ENCODE data around the gene SVOPL.

The SVOPL gene

GRCh38 chr7:138551102-138551501 is 150.1 kb downstream of the SVOPL start:
- Histone ChIP-seq H3K36me3 (replicated peaks; ENCODE audit: insufficient read depth, low read length) (peaks cover 37% of the 10 kb centered on the region), H3K9me3 (replicated peaks; ENCODE audit: insufficient read depth, low read length) (no peaks in the 10 kb centered on the region), H3K9me2 (replicated peaks; ENCODE audit: insufficient read depth, low read length) (no peaks in the 10 kb centered on the region)

DNA sequence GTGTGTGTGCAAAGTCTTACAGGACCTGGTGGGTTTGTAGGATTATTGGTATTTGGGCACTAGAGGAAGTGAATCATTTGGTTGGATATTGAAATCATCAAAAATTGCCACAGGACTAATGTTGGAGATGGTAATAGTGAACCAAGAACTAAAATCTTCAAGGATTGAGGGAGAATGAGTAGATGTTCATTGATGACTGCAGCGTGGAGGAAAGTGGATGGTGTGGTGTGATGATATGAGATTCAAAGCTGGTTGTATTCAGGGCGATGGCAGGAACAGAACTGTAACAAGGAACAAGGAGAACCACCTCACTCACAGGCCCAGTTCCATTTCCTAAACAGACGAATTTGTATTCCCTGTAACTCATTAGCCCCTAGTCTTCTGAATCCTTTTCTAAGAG is 150.8 kb downstream of the SVOPL start:
- H2AFZ ChIP-seq (ENCODE audit: low read length) = no peak overlapping the region
- H3F3A ChIP-seq (ENCODE audit: insufficient read depth, low read length) = no peaks in the 10 kb centered on the region
- H3K36me3 ChIP-seq (replicated peaks; ENCODE audit: insufficient read depth, low read length) = peaks cover 33% of the 10 kb centered on the region
- no peaks in the 10 kb centered on the region for H4K20me1 ChIP-seq (ENCODE audit: insufficient read depth, low read length)
- no peaks in the 10 kb centered on the region for H3K79me2 ChIP-seq (ENCODE audit: low read length)
- no peak overlapping the region for H3K4me2 ChIP-seq (ENCODE audit: low read depth, low read length)
- H3K9ac ChIP-seq (ENCODE audit: low read length) = no peak overlapping the region
- no peak overlapping the region for H3K27ac ChIP-seq (ENCODE audit: low read length)
- TF ChIP-seq EZH2 (optimal IDR thresholded peaks at IDR 0.05; ENCODE audit: low read depth, low read length) = no peak
- TF ChIP-seq EZH2phosphoT487 (IDR thresholded peaks at IDR 0.05; ENCODE audit: low read length) = no peak
- TF ChIP-seq, protein P1, sequence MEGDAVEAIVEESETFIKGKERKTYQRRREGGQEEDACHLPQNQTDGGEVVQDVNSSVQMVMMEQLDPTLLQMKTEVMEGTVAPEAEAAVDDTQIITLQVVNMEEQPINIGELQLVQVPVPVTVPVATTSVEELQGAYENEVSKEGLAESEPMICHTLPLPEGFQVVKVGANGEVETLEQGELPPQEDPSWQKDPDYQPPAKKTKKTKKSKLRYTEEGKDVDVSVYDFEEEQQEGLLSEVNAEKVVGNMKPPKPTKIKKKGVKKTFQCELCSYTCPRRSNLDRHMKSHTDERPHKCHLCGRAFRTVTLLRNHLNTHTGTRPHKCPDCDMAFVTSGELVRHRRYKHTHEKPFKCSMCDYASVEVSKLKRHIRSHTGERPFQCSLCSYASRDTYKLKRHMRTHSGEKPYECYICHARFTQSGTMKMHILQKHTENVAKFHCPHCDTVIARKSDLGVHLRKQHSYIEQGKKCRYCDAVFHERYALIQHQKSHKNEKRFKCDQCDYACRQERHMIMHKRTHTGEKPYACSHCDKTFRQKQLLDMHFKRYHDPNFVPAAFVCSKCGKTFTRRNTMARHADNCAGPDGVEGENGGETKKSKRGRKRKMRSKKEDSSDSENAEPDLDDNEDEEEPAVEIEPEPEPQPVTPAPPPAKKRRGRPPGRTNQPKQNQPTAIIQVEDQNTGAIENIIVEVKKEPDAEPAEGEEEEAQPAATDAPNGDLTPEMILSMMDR (IDR thresholded peaks at IDR 0.05; ENCODE audit: low read length) = no peak
- DNase-seq = no peak
- H3K4me3 ChIP-seq (ENCODE audit: low read length) = no peak overlapping the region
- H3K4me1 ChIP-seq (ENCODE audit: low read length) = no peaks in the 10 kb centered on the region
- no peaks in the 10 kb centered on the region for H3K9me3 ChIP-seq (replicated peaks; ENCODE audit: insufficient read depth, low read length)
- no peaks in the 10 kb centered on the region for H3K9me2 ChIP-seq (replicated peaks; ENCODE audit: insufficient read depth, low read length)
- H3K27me3 ChIP-seq (replicated peaks; ENCODE audit: insufficient read depth, low read length) = no peaks in the 10 kb centered on the region

More at GRCh38 chr7:138551102-138551501, 150.1 kb downstream of the SVOPL start:
- no peak overlapping the region for H2AFZ ChIP-seq (ENCODE audit: low read length)
- no peak overlapping the region for H3K9ac ChIP-seq (ENCODE audit: low read length)
- H3K27ac ChIP-seq (ENCODE audit: low read length) = no peak overlapping the region
- H3K4me1 ChIP-seq (ENCODE audit: low read length) = no peaks in the 10 kb centered on the region
- no peaks in the 10 kb centered on the region for H3F3A ChIP-seq (ENCODE audit: insufficient read depth, low read length)
- DNase-seq = no peak
- H3K4me3 ChIP-seq (ENCODE audit: low read length) = no peak overlapping the region
- H3K4me2 ChIP-seq (ENCODE audit: low read depth, low read length) = no peak overlapping the region
- no peaks in the 10 kb centered on the region for H3K27me3 ChIP-seq (replicated peaks; ENCODE audit: insufficient read depth, low read length)
- H3K79me2 ChIP-seq (ENCODE audit: low read length) = no peaks in the 10 kb centered on the region
- TF ChIP-seq EZH2 (optimal IDR thresholded peaks at IDR 0.05; ENCODE audit: low read depth, low read length) (no peak), EZH2phosphoT487 (IDR thresholded peaks at IDR 0.05; ENCODE audit: low read length) (no peak)
- TF ChIP-seq, protein P1 (IDR thresholded peaks at IDR 0.05; ENCODE audit: low read length) = no peak
- H4K20me1 ChIP-seq (ENCODE audit: insufficient read depth, low read length) = no peaks in the 10 kb centered on the region

- Histone ChIP-seq H3F3A (ENCODE audit: insufficient read depth, low read length) (no peaks in the 10 kb centered on the region), H2AFZ (ENCODE audit: low read length) (no peak overlapping the region), H3K9me2 (replicated peaks; ENCODE audit: insufficient read depth, low read length) (no peaks in the 10 kb centered on the region), H4K20me1 (ENCODE audit: insufficient read depth, low read length) (no peaks in the 10 kb centered on the region), H3K79me2 (ENCODE audit: low read length) (no peaks in the 10 kb centered on the region), H3K9me3 (replicated peaks; ENCODE audit: insufficient read depth, low read length) (no peaks in the 10 kb centered on the region), H3K4me2 (ENCODE audit: low read depth, low read length) (no peak overlapping the region), H3K27me3 (replicated peaks; ENCODE audit: insufficient read depth, low read length) (no peaks in the 10 kb centered on the region), H3K4me3 (ENCODE audit: low read length) (no peak overlapping the region), H3K36me3 (replicated peaks; ENCODE audit: insufficient read depth, low read length) (peaks cover 25% of the 10 kb centered on the region; the same call in 1 of the 2 replicates), H3K27ac (ENCODE audit: low read length) (no peak overlapping the region), H3K9ac (ENCODE audit: low read length) (no peak overlapping the region), H3K4me1 (ENCODE audit: low read length) (no peaks in the 10 kb centered on the region)
- TF ChIP-seq EZH2phosphoT487 (IDR thresholded peaks at IDR 0.05; ENCODE audit: low read length) (no peak), EZH2 (optimal IDR thresholded peaks at IDR 0.05; ENCODE audit: low read depth, low read length) (no peak)
- TF ChIP-seq, protein P1 (IDR thresholded peaks at IDR 0.05; ENCODE audit: low read length) = no peak
- DNase-seq = no peak
Observed at GRCh38 chr7:138549082-138549481, 152.1 kb downstream of the SVOPL start.

Measured in MM.1S (cell line).